GM04504 (cell line): ENCODE data around the gene PDHB.
A peak's percentile ranks its signal among the peaks of the same experiment; 100 is the strongest.
"Not testable (repeated sequence)": the region's sequence is repeated elsewhere in the genome, so short reads cannot be mapped to it uniquely, and the experiment has no call there.

Source experiments
- DNase-seq: peaks from one replicate; pipeline ENCODE4 v3.0.0-alpha.2; 2012; ENCODE audit warnings: low read depth

The PDHB gene

GRCh38 chr3:58433400-58434167, at the start of gene PDHB:
TSS of gene PDHB (minus strand) at chr3:58433832. CDS start at chr3:58433809, 23 bp downstream.
- peak; percentile 84 for DNase-seq

GRCh38 chr3:58482917-58483636, 49.4 kb upstream of the PDHB start:
- no peak for DNase-seq

- DNase-seq, result no peak
Measured at GRCh38 chr3:58480309-58480708, 46.7 kb upstream of the PDHB start.

GRCh38 chr3:58478781-58479180, 45.1 kb upstream of the PDHB start:
- DNase-seq, result no peak

- no peak for DNase-seq
Measured at GRCh38 chr3:58474967-58475578, 41.4 kb upstream of the PDHB start.

- no peak for DNase-seq
Measured at GRCh38 chr3:58474348-58474911, 40.8 kb upstream of the PDHB start.

- no peak for DNase-seq
Measured at GRCh38 chr3:58473275-58473674, 39.6 kb upstream of the PDHB start.

- peak; percentile 67 for DNase-seq
Measured at GRCh38 chr3:58471025-58471887, 37.6 kb upstream of the PDHB start.

GRCh38 chr3:58470363-58471024, 36.9 kb upstream of the PDHB start:
- no peak for DNase-seq

GRCh38 chr3:58469096-58469495, 35.5 kb upstream of the PDHB start:
- no peak for DNase-seq

GRCh38 chr3:58466899-58467563, 33.4 kb upstream of the PDHB start:
- DNase-seq, result no peak

- DNase-seq, result no peak
Measured at GRCh38 chr3:58464866-58465265, 31.2 kb upstream of the PDHB start.

GRCh38 chr3:58463942-58464271, 30.3 kb upstream of the PDHB start:
- no peak for DNase-seq

- peak; percentile 62 for DNase-seq
Measured at GRCh38 chr3:58463181-58463941, 29.7 kb upstream of the PDHB start.

GRCh38 chr3:58462829-58463180, 29.2 kb upstream of the PDHB start:
- no peak for DNase-seq

- DNase-seq, result no peak
Measured at GRCh38 chr3:58459160-58459559, 25.5 kb upstream of the PDHB start.

- DNase-seq, result no peak
Measured at GRCh38 chr3:58452176-58452575, 18.5 kb upstream of the PDHB start.

GRCh38 chr3:58441514-58442450, 8.2 kb upstream of the PDHB start:
- no peak for DNase-seq

GRCh38 chr3:58440996-58441355, 7.3 kb upstream of the PDHB start:
- not testable (repeated sequence) for DNase-seq
